Measurements from ENCODE around the gene THEM5. TPM values are rescaled to one million over a fixed set of nuclear protein-coding genes. Genes with fewer than 3 reads are reported as not detected.

The THEM5 gene
- total RNA-seq, 5 donors from 2014 or later (not counting 1 experiment from before 2014, with no cell fraction given), result not detected

GRCh38 chr1:151801846-151802245, 51.7 kb downstream of the THEM5 start:
- POLR2A ChIA-PET, result no interaction called here
- H3K36me3 Mint-ChIP-seq, result peaks cover 5% of the 10 kb centered on the region
- peaks cover 0 to 16% of the 10 kb centered on the region in 2 experiments for H3K27me3 ChIP-seq (replicated peaks in 1 of 2; ENCODE audit: control insufficient read depth in 2 of 2, extremely low read depth in 1 of 2, insufficient read depth in 2 of 2, low read length in 1 of 2)
- H3K4me3 Mint-ChIP-seq, result no peak overlapping the region
- peaks cover 11 to 13% (median 12%) of the 10 kb centered on the region in 3 donors for H3K4me1 Mint-ChIP-seq
- 91% methylated on average over 7 of the region's 7 CpGs for WGBS (ENCODE audit: insufficient coverage)
- H3K27ac Mint-ChIP-seq, result no peak overlapping the region
- H3K4me3 ChIP-seq (ENCODE audit: control insufficient read depth in 1 of 2, extremely low read depth in 1 of 2, low read length in 1 of 2), result no peak overlapping the region
- CTCF ChIA-PET, result interaction anchor here (0.5 to 0.6 kb wide), 2 partner anchors 34 to 880 kb away, joined by 3 to 8 read pairs; no protein-coding TSS in a partner anchor
- DNase-seq (no peak), ATAC-seq (replicated peaks in 1 of 4) (no peak)
- H3K27ac ChIP-seq (ENCODE audit: low read length), result no peak overlapping the region
- no peaks in the 10 kb centered on the region for H3K9me3 Mint-ChIP-seq
- peaks cover 0 to 11% of the 10 kb centered on the region in 2 experiments for H3K4me1 ChIP-seq (ENCODE audit: control insufficient read depth in 1 of 2, extremely low read depth in 1 of 2, insufficient read depth in 2 of 2, low read length in 2 of 2)
- peaks cover 0 to 6% of the 10 kb centered on the region in 2 donors for H3K27me3 Mint-ChIP-seq
- H3K36me3 ChIP-seq (ENCODE audit: control insufficient read depth in 2 of 2, extremely low read depth in 1 of 2, insufficient read depth in 1 of 2, low read length in 1 of 2), result peaks cover 0 to 3% of the 10 kb centered on the region in 2 donors
- no peaks in the 10 kb centered on the region for H3K9me3 ChIP-seq

GRCh38 chr1:151801310-151801820, 52.1 kb downstream of the THEM5 start:
- peaks cover 5% of the 10 kb centered on the region for H3K36me3 Mint-ChIP-seq
- DNase-seq (no peak), ATAC-seq (replicated peaks in 1 of 4) (no peak)
- no peak overlapping the region for H3K27ac ChIP-seq (ENCODE audit: low read length)
- H3K9me3 Mint-ChIP-seq, result no peaks in the 10 kb centered on the region
- no peak overlapping the region for H3K27ac Mint-ChIP-seq
- H3K9me3 ChIP-seq, result no peaks in the 10 kb centered on the region
- peaks cover 0 to 6% of the 10 kb centered on the region in 2 donors for H3K27me3 Mint-ChIP-seq
- 91% methylated on average over 12 of the region's 12 CpGs for WGBS (ENCODE audit: insufficient coverage)
- no peak overlapping the region for H3K4me3 ChIP-seq (ENCODE audit: control insufficient read depth in 1 of 2, extremely low read depth in 1 of 2, low read length in 1 of 2)
- no peak overlapping the region for H3K4me3 Mint-ChIP-seq
- peaks cover 0 to 16% of the 10 kb centered on the region in 2 experiments for H3K27me3 ChIP-seq (replicated peaks in 1 of 2; ENCODE audit: control insufficient read depth in 2 of 2, extremely low read depth in 1 of 2, insufficient read depth in 2 of 2, low read length in 1 of 2)
- ChIA-PET POLR2A (no interaction called here), CTCF (interaction anchor here in 1 of 2 donors (0.5 kb wide), 1 partner anchor 879 kb away, joined by 8 read pairs; no protein-coding TSS in a partner anchor)
- H3K36me3 ChIP-seq (ENCODE audit: control insufficient read depth in 2 of 2, extremely low read depth in 1 of 2, insufficient read depth in 1 of 2, low read length in 1 of 2), result peaks cover 0 to 3% of the 10 kb centered on the region in 2 donors
- H3K4me1 Mint-ChIP-seq, result peaks cover 11 to 17% (median 12%) of the 10 kb centered on the region in 3 donors
- H3K4me1 ChIP-seq (ENCODE audit: control insufficient read depth in 1 of 2, extremely low read depth in 1 of 2, insufficient read depth in 2 of 2, low read length in 2 of 2), result peaks cover 0 to 11% of the 10 kb centered on the region in 2 experiments

- ChIA-PET POLR2A (no interaction called here), CTCF (interaction anchor here in 1 of 2 donors (1.0 kb wide), 1 partner anchor 195 kb away, joined by 3 read pairs; no protein-coding TSS in a partner anchor)
- peaks cover 0 to 11% of the 10 kb centered on the region in 2 experiments for H3K4me1 ChIP-seq (ENCODE audit: control insufficient read depth in 1 of 2, extremely low read depth in 1 of 2, insufficient read depth in 2 of 2, low read length in 2 of 2)
- Mint-ChIP-seq H3K36me3 (peaks cover 5% of the 10 kb centered on the region), H3K4me3 (no peak overlapping the region), H3K27ac (no peak overlapping the region), H3K4me1 (peaks cover 11 to 17% (median 12%) of the 10 kb centered on the region in 3 donors), H3K27me3 (peaks cover 0 to 6% of the 10 kb centered on the region in 2 donors), H3K9me3 (no peaks in the 10 kb centered on the region)
- WGBS (ENCODE audit: insufficient coverage), result 71% methylated on average over 3 of the region's 8 CpGs
- no peaks in the 10 kb centered on the region for H3K9me3 ChIP-seq
- no peak for DNase-seq
- peaks cover 2 to 3% of the 10 kb centered on the region in 2 donors for H3K36me3 ChIP-seq (ENCODE audit: control insufficient read depth in 2 of 2, extremely low read depth in 1 of 2, insufficient read depth in 1 of 2, low read length in 1 of 2)
- ATAC-seq (replicated peaks in 1 of 4), result no peak
- H3K27me3 ChIP-seq (replicated peaks in 1 of 2; ENCODE audit: control insufficient read depth in 2 of 2, extremely low read depth in 1 of 2, insufficient read depth in 2 of 2, low read length in 1 of 2), result peaks cover 0 to 16% of the 10 kb centered on the region in 2 experiments
- H3K27ac ChIP-seq (ENCODE audit: low read length), result no peak overlapping the region
- no peak overlapping the region for H3K4me3 ChIP-seq (ENCODE audit: control insufficient read depth in 1 of 2, extremely low read depth in 1 of 2, low read length in 1 of 2)
These were observed 52.7 kb downstream of the THEM5 start for GRCh38 chr1:151800830-151801229.

- H3K36me3 ChIP-seq (ENCODE audit: control insufficient read depth in 2 of 2, extremely low read depth in 1 of 2, insufficient read depth in 1 of 2, low read length in 1 of 2), result peaks cover 2 to 3% of the 10 kb centered on the region in 2 donors
- POLR2A ChIA-PET, result interaction anchor here in 1 of 2 donors (0.6 kb wide), 1 partner anchor 230 kb away, joined by 4 read pairs; no protein-coding TSS in a partner anchor
- Mint-ChIP-seq H3K27ac (no peak overlapping the region), H3K4me1 (peaks cover 11 to 17% (median 12%) of the 10 kb centered on the region in 3 donors), H3K9me3 (no peaks in the 10 kb centered on the region), H3K4me3 (no peak overlapping the region), H3K36me3 (peaks cover 6% of the 10 kb centered on the region), H3K27me3 (peaks cover 0 to 6% of the 10 kb centered on the region in 2 donors)
- H3K27me3 ChIP-seq (replicated peaks in 1 of 2; ENCODE audit: control insufficient read depth in 2 of 2, extremely low read depth in 1 of 2, insufficient read depth in 2 of 2, low read length in 1 of 2), result peaks cover 0 to 16% of the 10 kb centered on the region in 2 experiments
- peaks cover 0 to 11% of the 10 kb centered on the region in 2 experiments for H3K4me1 ChIP-seq (ENCODE audit: control insufficient read depth in 1 of 2, extremely low read depth in 1 of 2, insufficient read depth in 2 of 2, low read length in 2 of 2)
- H3K4me3 ChIP-seq (ENCODE audit: control insufficient read depth in 1 of 2, extremely low read depth in 1 of 2, low read length in 1 of 2), result no peak overlapping the region
- WGBS (ENCODE audit: insufficient coverage), result 88% methylated on average over 6 of the region's 9 CpGs
- CTCF ChIA-PET, result no interaction called here
- DNase-seq (no peak), ATAC-seq (replicated peaks in 1 of 4) (no peak)
- H3K27ac ChIP-seq (ENCODE audit: low read length), result no peak overlapping the region
- no peaks in the 10 kb centered on the region for H3K9me3 ChIP-seq
These were observed 54.1 kb downstream of the THEM5 start for GRCh38 chr1:151799179-151800022.

GRCh38 chr1:151798571-151798970, 54.9 kb downstream of the THEM5 start:
- Histone ChIP-seq H3K4me3 (ENCODE audit: control insufficient read depth in 1 of 2, extremely low read depth in 1 of 2, low read length in 1 of 2) (no peak overlapping the region), H3K9me3 (no peaks in the 10 kb centered on the region), H3K27ac (ENCODE audit: low read length) (no peak overlapping the region), H3K4me1 (ENCODE audit: control insufficient read depth in 1 of 2, extremely low read depth in 1 of 2, insufficient read depth in 2 of 2, low read length in 2 of 2) (peaks cover 0 to 11% of the 10 kb centered on the region in 2 experiments), H3K27me3 (replicated peaks in 1 of 2; ENCODE audit: control insufficient read depth in 2 of 2, extremely low read depth in 1 of 2, insufficient read depth in 2 of 2, low read length in 1 of 2) (peaks cover 0 to 16% of the 10 kb centered on the region in 2 experiments), H3K36me3 (ENCODE audit: control insufficient read depth in 2 of 2, extremely low read depth in 1 of 2, insufficient read depth in 1 of 2, low read length in 1 of 2) (peaks cover 2 to 3% of the 10 kb centered on the region in 2 donors)
- ATAC-seq (replicated peaks in 1 of 4) (no peak), DNase-seq (no peak)
- ChIA-PET POLR2A (interaction anchor here in 1 of 2 donors (0.6 to 0.9 kb wide), 2 partner anchors 13 to 229 kb away, joined by 3 to 4 read pairs; no protein-coding TSS in a partner anchor), CTCF (interaction anchor here in 1 of 2 donors (0.6 kb wide), 1 partner anchor 83 kb away, joined by 3 read pairs; no protein-coding TSS in a partner anchor)
- WGBS (ENCODE audit: insufficient coverage), result 100% methylated on average over 2 of the region's 5 CpGs
- Mint-ChIP-seq H3K36me3 (peaks cover 9% of the 10 kb centered on the region), H3K4me1 (peaks cover 11 to 17% (median 12%) of the 10 kb centered on the region in 3 donors), H3K27ac (no peak overlapping the region), H3K4me3 (no peak overlapping the region), H3K27me3 (peaks cover 0 to 6% of the 10 kb centered on the region in 2 donors), H3K9me3 (no peaks in the 10 kb centered on the region)

Measured in T-cell (primary cell).